Fibroblast of lung (primary cell): ENCODE results near the gene APCDD1L. TPM values are rescaled to one million over a fixed set of nuclear protein-coding genes. Genes with fewer than 3 reads are reported as not detected.

Source experiments
- DNase-seq, 2 donors: peaks; one replicate each; pipeline versions ENCODE4 v3.0.0 to v3.0.0-alpha.2; 2010; ENCODE audit warnings: low read depth in 2 of 2
- H2AFZ ChIP-seq: 2 replicates; pipeline ENCODE4 v1.5.1; 2012; ENCODE audit warnings: low read length, control low read depth, inconsistent platforms
- H3K27ac ChIP-seq: 2 replicates; pipeline ENCODE4 v1.5.1; 2011; ENCODE audit warnings: low read length, control low read depth; ENCODE audit not compliant: insufficient read depth
- H3K27me3 ChIP-seq: 2 replicates; pipeline ENCODE4 v1.5.1; 2011; ENCODE audit warnings: mild to moderate bottlenecking, low read length; ENCODE audit not compliant: control insufficient read depth, insufficient read depth
- H3K36me3 ChIP-seq: 2 replicates; pipeline ENCODE4 v1.5.1; 2011; ENCODE audit warnings: low read length; ENCODE audit not compliant: control insufficient read depth, insufficient read depth
- H3K4me1 ChIP-seq: 2 replicates; pipeline ENCODE4 v1.5.1; 2011; ENCODE audit warnings: low read length; ENCODE audit not compliant: control insufficient read depth, insufficient read depth; ENCODE audit errors: extremely low read depth
- H3K4me2 ChIP-seq: 2 replicates; pipeline ENCODE4 v1.5.1; 2011; ENCODE audit warnings: low read length, control low read depth; ENCODE audit not compliant: insufficient read depth; ENCODE audit errors: extremely low read depth
- H3K4me3 ChIP-seq, 4 experiments: fragments of 200-600 bp in 1 of 4; sonication (generic) in 1 of 4; replicated peaks in 1 of 4; 2 replicates each; pipeline ENCODE4 v1.5.1; 2011 to 2016; ENCODE audit warnings: low read length in 4 of 4, low read depth in 3 of 4, mild to moderate bottlenecking in 3 of 4, control low read depth in 2 of 4, inconsistent platforms in 1 of 4, mixed read lengths in 1 of 4; ENCODE audit not compliant: insufficient read depth in 1 of 4; ENCODE audit errors: control extremely low read depth in 1 of 4
- H3K79me2 ChIP-seq: 2 replicates; pipeline ENCODE4 v1.5.1; 2012; ENCODE audit warnings: mild to moderate bottlenecking, low read length, inconsistent platforms; ENCODE audit not compliant: control insufficient read depth, insufficient read depth
- H3K9ac ChIP-seq: 2 replicates; pipeline ENCODE4 v1.5.1; 2011; ENCODE audit warnings: mild to moderate bottlenecking, low read length, control low read depth; ENCODE audit not compliant: insufficient read depth
- H3K9me3 ChIP-seq: 2 replicates; pipeline ENCODE4 v1.5.1; 2012; ENCODE audit warnings: low read depth, low read length; ENCODE audit not compliant: control insufficient read depth, insufficient read depth
- H4K20me1 ChIP-seq: 2 replicates; pipeline ENCODE4 v1.5.1; 2011; ENCODE audit warnings: low read length; ENCODE audit not compliant: control insufficient read depth, insufficient read depth; ENCODE audit errors: extremely low read depth
- EZH2 ChIP-seq: IDR thresholded peaks from 2 replicates; pipeline ENCODE4 v1.5.1; 2012; ENCODE audit warnings: low read length, control low read depth, mild to moderate bottlenecking; ENCODE audit errors: missing control alignments
- polyA plus RNA-seq, 2 donors: library from polyadenylated mRNA; depleted of rRNA in 1 of 2; stranded (reverse) in 1 of 2; unstranded in 1 of 2; fragments of >200 nt; gene quantifications; 2 replicates each; pipeline ENCODE4 v1.2.1, GENCODE V29; 2011 to 2012; ENCODE audit warnings: missing spikeins in 1 of 2
- total RNA-seq: library from RNA; depleted of rRNA; stranded (reverse); fragments of >200 nt; gene quantifications from 2 replicates; pipeline ENCODE4 v1.2.1, GENCODE V29; 2014
- TF ChIP-seq, protein P1 (sequence below), 2 donors: IDR thresholded peaks in 1 of 2; conservative IDR thresholded peaks in 1 of 2; 1 replicate in 1 of 2; 2 replicates in 1 of 2; pipeline ENCODE4 v1.5.1; 2011 to 2012; ENCODE audit warnings: low read length in 2 of 2, control low read depth in 1 of 2, inconsistent platforms in 1 of 2, low read depth in 1 of 2, mild to moderate bottlenecking in 1 of 2

The APCDD1L gene
- total and polyA plus RNA-seq, 2 donors (not counting 1 experiment from before 2014, with no cell fraction given): 0.18 to 0.99 TPM

DNA sequence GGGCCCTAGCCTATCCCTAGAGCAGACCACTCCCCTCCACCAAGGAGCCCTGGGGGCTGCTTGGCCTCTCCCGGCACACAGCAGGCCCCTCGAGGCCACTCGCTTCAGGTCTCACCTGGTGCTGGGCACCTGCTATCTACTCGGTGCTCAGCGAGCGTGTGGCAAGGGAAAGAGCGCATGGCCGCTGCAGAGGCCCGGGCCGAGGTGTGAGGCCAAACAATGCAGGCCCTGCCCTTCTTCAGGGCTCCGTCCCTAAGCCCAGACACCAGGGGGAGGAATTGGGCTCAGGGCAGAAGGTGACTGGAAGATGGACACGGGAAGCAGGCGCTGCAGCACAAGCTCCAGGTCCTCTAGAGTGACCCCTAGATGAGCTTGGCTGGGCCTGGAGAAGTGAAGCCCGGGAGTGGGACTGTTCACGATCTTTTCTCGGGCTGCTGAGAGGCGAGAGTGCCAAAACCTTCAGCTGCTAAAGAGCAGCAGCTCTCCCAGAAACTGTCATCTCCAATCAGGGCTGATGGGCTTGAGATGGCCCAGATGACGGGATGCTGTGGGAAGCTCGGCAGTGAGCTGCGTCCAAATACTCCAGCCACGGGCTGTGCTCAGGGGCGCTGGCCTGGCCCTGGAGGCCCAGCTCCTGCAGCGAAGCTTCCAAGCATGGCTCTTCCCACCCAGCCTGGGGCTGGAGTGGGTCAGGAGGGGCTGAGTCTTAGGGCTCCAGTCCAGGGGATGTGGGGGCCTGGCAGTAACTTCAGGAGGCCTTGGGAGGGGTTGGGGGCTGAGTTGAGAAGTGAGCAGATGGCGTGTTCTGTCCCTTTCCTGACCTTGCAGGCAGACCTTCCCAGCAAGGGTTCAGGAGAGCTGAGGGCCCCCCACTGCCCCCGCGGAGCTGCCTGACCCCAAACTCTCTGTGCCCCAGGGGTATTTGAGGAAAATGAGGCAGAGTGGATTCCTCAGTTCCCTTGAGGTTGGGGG, 43.7 kb downstream of the APCDD1L start:
- Histone ChIP-seq H3K79me2 (no peaks in the 10 kb centered on the region), H3K4me3 (no peak overlapping the region), H4K20me1 (no peaks in the 10 kb centered on the region), H3K9me3 (no peaks in the 10 kb centered on the region), H3K27ac (no peak overlapping the region), H3K4me2 (no peak overlapping the region), H3K36me3 (no peaks in the 10 kb centered on the region), H3K4me1 (no peaks in the 10 kb centered on the region), H3K9ac (no peak overlapping the region), H3K27me3 (no peaks in the 10 kb centered on the region), H2AFZ (no peak overlapping the region)
- TF ChIP-seq, protein P1, sequence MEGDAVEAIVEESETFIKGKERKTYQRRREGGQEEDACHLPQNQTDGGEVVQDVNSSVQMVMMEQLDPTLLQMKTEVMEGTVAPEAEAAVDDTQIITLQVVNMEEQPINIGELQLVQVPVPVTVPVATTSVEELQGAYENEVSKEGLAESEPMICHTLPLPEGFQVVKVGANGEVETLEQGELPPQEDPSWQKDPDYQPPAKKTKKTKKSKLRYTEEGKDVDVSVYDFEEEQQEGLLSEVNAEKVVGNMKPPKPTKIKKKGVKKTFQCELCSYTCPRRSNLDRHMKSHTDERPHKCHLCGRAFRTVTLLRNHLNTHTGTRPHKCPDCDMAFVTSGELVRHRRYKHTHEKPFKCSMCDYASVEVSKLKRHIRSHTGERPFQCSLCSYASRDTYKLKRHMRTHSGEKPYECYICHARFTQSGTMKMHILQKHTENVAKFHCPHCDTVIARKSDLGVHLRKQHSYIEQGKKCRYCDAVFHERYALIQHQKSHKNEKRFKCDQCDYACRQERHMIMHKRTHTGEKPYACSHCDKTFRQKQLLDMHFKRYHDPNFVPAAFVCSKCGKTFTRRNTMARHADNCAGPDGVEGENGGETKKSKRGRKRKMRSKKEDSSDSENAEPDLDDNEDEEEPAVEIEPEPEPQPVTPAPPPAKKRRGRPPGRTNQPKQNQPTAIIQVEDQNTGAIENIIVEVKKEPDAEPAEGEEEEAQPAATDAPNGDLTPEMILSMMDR (conservative IDR thresholded peaks at IDR 0.05 in 1 of 2, IDR thresholded peaks at IDR 0.05 in 1 of 2; ENCODE audit: low read depth in 1 of 2, low read length in 2 of 2): no peak
- TF ChIP-seq EZH2: no peak
- DNase-seq: peak in 1 of 2 donors; percentile 67

DNA sequence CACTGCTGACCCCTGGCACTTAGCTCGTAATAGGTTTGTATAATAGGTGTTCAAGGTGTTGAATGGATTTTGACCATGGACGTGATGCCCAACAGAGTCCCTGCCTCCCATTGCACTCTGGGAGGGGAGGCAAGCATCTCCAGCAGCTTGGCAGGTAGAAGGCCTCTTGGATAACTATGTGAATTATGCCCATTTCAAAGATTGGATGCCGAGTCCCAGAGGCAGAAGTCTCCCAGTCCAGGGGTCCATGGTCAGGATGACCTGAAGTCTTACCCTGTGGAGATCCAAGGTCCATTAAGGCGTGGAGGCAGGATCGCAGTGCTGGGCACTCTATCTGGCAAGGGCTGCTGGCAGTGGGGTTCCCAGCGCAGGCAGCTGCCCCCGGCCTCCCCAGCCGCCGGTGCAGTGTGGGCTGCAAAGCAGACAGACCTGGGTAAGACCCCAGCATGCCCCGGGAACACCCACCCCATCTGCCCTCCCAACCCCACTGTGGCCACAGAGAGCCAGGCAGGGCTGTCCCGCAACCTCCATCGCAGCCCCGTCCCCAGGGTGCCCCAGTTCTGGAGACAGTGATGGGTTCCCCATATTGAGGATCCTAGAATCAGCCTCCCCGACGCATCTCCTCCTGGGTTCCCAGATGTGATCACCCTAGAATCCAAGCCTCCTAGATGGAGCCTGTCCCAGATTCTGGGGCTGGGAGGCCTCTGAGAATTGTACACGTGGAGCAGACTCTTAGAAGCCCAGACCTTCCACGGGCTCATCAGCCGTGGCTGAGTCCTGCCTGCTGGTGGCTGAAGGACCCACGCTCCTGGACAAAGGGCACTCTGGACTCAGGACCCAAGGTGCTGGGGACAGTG, 44.6 kb downstream of the APCDD1L start:
- Histone ChIP-seq H4K20me1 (no peaks in the 10 kb centered on the region), H3K4me3 (no peak overlapping the region)

More for the DNA sequence above, 44.6 kb downstream of the APCDD1L start:
- no peak for DNase-seq
- H3K36me3 ChIP-seq: no peaks in the 10 kb centered on the region
- no peaks in the 10 kb centered on the region for H3K27me3 ChIP-seq
- no peak overlapping the region for H3K27ac ChIP-seq
- H3K79me2 ChIP-seq: no peaks in the 10 kb centered on the region
- no peaks in the 10 kb centered on the region for H3K4me1 ChIP-seq
- no peak overlapping the region for H3K9ac ChIP-seq
- no peak overlapping the region for H2AFZ ChIP-seq
- no peaks in the 10 kb centered on the region for H3K9me3 ChIP-seq
- no peak for TF ChIP-seq EZH2
- TF ChIP-seq, protein P1 (conservative IDR thresholded peaks at IDR 0.05 in 1 of 2, IDR thresholded peaks at IDR 0.05 in 1 of 2; ENCODE audit: low read depth in 1 of 2, low read length in 2 of 2): no peak
- H3K4me2 ChIP-seq: no peak overlapping the region
